ENCODE results near the gene KDR.
A peak's percentile ranks its signal among the peaks of the same experiment; 100 is the strongest.

Gene KDR

DNA sequence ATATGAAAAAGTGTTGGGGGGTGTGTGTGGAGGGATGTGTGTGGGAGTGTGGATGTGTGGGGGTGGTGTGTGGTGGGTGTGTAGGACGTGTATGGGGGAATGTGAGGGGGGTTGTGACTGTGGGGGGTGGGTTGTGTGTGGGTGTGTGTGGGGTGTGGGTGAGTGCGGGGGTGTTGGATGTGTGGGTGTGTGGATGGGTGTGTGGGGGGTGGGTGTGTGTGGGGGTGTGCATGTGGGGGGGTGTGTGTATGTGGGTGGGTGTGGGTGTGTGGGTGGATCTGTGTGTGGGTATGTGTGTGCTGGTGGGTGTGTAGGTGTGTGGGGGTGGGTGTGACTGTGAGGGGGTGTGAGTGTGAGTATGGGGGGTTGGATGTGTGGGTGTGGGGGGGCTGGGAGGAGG lies 47.8 kb downstream of the KDR start:
- FAIRE-seq = no peak

DNA sequence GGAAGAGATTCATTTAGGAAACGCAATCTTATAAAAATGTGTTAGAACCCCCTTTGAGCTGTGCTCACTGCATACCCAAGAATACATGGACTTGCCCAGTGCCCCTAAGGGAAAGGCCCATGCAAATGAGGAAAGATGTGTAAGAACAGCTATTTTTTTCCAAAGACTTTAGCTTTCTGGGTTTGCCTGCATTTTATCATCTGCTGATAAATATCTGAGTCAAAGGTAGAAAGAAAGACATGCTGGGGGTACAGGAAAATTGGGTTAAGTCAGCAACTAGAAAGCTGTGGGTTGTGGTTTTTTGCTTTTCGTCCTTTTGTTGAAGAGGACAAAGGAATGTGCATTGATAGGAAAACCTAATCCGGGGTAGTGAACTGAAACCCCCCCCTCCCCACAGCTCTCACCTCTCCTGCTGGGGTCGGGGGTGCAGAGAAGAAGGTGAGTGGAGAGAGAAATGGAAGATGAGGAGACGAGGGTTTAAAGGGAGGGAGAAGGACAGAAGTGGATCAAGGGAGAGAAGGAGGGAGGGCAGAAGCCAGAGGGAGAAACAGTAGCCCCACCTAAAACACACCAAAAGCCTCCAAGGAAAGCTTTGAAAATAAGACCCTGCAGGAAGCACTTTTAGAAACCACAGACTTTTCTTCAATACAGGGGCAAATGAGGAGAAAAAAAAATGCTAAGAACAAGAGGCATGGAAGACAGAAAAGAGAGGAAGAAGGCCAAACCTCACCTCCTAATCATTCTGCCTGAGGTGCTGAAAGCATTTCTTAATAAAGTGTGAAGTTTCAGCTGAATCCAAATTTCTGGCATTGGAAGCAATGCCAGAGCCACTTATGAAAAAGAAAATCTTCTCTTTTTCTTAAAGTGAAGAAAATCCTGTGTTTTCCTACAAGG lies 49.3 kb downstream of the KDR start:
- FAIRE-seq = no peak

DNA sequence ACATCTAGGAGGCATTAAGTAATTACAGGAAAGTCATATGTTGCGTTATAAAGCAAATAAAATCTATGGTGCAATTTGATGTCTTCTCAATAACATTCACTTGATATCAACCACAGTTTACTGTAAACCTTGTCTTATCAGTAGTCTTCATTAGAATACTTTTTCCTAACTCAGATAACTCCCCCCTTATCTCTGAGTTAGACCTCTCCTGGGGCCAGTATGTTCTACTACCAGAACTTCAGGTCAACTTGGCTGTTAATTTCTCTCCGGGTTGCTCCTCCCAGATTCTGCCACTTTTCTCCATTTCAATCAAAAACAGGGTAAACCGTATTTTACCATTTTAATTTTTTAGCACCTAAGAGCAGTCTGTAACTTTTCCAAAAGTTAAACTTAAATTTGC lies 50.0 kb downstream of the KDR start:
- no peak for FAIRE-seq

DNA sequence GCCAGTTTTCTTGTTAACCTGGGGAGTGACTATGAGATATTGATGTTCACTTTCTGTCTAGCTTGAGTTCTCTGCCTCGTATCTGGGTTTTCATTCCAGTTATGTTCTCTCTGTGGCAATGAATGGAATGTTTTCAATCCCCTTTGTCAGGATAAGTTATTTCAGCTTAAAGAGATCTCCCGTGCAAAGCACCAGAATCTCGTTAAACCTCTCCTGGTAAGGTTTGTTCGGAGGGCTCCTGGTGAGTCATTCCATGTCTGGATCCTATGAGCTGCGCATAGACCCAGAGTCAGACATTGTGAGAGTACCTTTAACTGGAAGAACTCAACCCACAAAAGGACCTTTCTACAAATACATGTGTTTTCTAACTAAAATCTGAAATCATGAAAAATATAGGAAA lies 51.0 kb downstream of the KDR start:
- no peak for FAIRE-seq

DNA sequence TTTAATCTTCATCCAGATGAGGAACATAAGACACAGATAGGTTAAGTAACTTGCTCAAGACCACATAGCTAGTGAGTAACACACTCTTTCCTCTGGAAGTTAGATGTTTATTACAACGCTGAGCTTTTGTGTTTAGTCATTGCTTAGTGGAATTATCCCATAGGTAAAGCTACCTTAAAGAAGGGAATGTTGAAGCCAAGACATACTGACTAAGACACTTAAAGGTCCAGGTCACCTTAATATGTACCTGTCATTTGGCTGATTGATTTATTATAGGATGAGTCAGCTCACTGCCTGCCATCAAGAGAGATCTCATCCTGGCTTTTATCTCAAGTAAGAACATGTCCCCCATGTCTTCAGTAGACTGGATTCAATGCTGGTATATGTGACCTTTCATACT lies 53.4 kb downstream of the KDR start:
- no peak for FAIRE-seq

DNA sequence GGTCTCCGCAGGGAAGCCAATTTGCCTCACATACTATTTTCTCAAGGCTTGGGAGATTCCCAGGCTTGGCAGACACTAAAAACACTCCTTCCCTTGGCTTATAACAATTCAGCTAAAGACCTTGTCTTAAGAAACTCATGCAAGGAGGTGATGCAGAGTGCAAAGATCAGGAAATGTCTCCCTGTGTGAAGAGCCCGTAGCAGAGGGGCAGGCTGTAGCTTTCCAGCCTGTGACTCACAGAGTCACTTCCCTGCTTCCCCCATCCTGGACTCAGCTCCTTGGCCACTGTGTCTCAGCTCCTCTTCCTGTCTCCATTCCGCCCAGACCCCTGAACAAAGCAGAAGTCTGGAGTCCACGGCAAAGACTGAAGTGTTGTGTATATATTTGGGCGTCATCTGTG lies 56.1 kb downstream of the KDR start:
- no peak for FAIRE-seq

DNA sequence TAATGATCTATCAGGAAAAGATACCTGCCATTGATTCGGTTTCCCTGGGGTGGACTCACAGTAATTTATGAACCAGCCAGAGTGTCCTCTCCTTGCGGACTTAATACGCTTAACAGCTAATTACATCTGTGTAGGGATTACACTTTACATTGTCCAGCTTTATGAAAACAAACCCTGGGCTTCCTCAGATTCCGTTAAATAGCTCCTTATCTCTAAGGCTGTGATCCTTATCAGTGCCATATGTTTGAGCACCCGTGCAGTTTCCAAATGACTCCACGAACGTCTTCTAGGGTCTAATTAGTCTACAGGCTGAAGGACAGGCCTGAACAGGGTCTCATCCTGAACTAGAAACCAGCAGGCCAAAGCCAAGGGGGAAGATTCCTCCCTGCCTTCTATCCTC lies 56.9 kb downstream of the KDR start:
- no peak for FAIRE-seq

DNA sequence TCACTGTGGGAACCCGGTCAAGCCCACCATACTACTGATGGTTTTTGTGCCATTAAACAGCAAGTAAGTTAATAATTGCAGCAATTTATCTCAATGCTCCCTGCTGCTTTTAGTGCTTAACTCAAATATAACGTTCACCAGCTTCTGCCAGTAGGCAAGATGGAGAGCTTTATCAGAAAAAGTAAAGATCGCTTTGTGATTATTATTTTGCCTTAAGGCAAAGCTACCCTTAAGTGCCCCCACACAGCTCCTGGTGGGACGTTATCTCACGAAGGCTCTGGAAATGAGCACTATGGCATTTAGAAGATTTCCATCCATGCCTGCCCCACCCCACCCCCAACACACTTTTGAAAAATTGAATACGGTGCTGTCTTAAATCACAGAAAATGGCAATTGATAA lies 59.4 kb downstream of the KDR start:
- FAIRE-seq = no peak

DNA sequence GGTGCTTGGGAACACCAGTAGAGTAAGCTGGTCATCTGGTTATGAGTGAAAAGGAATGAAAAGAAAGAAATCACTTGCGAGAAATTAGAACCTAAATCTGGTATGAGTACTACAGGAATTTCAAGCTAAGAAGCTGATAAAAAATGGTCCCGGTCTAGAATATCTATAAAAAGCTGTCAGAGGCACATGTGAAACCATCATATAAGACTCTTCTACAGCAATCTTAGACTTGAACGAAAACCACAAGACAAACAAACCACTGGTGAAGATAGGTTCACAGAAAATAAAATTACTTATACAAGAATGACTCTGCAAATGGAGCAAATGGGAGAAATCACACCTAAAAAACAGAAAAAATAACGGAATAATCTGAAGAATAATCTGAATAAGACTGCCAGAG lies 69.9 kb downstream of the KDR start:
- no peak for FAIRE-seq

DNA sequence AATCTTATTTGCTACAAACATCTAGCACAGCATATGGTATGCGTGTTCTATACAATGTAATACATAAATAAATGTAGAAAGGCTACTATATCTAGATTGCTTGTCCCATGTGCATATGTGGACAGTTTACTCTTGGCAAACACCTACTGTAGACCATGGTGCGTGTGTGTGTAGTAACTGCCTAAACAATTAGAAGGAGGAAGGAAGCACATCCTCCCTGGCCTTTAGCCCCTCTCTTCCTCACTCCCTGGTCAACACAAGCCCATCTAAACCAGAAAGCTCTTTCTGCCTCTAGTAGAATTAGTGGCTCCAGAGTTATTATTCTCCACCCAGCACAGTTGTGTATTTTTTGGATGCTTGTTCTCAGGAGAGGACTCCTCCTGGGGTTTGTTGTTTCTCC lies 73.9 kb downstream of the KDR start:
- FAIRE-seq = no peak

DNA sequence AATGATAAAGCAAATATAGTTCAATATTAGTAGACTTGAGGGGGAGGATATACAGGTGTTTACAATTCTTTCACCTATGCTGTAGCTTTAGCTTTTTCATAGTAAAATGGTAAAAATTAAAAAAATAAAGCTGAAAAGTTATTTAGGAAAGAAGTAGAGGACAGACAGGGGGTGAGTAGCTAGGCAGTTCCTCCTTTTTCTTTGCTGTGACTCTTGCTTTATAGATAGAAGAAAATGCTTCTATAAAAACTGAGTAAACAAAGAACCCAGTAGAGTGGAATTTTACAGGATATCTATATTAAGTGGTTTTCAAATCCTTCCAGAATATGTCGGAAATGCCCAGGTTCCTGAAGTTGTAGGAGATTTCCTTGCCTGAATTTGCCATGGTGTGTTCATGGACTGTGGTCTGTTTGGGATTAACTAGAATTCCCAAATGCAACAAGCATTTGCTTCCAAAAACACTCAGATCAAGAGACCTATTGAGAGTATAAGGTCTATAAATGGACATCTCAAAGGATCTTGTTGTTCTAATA lies 74.9 kb downstream of the KDR start:
- FAIRE-seq = no peak

DNA sequence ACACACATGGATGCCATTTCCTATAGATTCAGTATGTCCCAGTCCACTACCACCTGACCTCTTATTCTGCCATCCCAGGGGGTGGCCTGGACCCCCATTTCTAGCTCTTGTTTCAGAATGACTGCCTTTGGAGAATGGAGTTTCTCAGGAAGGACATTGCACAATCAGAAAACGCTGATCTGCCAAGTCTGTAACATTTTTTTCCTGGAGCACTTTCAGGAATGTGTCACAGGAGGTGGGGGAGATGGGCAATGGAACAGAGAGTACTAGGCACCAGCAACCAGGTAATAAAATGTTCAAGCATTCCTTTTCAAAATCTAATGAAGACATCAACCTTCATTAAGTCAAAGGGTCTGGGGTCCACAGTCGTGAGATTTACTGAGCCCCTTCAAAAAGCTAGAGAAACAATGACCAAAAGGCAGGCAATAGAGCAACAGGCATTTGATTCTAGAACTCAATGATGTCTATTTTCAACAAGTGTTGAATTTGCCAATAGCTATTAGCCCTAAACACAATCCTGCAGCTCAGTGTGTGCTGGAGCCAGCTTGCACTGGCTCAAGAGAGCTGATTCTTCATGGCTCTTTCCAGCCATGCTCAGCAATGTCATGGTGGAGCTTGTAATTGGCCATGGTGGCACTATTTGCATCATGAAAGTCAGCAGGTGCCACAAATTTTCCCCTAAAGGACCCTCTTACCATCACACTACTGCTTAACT lies 87.1 kb downstream of the KDR start:
- no peak for FAIRE-seq

DNA sequence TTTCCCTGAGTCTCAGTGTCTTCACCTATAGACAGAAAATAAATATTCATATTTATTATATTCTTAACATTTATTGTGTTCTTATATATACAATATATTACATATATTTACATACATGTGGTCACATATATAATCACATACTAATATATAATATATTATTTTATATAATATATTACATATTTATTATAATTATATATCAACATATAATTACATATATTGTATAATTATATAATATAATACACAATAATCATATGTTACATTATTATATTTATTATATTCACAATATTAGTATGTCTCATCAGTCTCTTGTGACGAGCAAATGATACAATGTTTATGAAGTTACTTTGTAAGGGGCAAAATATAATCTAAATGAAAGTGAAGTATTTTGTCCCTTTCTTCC lies 87.7 kb downstream of the KDR start:
- peak; percentile 95 for FAIRE-seq

DNA sequence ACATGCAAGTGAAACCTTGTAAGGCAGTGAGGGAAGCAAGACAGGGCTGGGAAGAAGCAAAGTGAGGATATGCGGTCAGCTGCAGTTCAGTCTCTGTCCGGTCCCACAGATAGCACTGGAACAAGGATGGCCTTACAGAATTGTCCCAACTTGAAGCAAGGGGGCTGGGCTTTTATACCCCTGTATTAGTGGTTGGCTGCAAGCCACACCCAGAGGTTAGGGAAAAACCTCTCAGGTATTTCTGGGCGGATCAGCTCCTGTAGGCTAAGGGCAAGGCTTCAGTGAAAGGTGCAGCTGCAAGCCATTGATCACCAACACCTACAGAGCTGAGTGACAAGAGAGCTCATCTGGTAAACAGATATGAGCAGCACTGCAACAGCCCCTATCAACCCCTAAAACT lies 89.0 kb downstream of the KDR start:
- FAIRE-seq = no peak

DNA sequence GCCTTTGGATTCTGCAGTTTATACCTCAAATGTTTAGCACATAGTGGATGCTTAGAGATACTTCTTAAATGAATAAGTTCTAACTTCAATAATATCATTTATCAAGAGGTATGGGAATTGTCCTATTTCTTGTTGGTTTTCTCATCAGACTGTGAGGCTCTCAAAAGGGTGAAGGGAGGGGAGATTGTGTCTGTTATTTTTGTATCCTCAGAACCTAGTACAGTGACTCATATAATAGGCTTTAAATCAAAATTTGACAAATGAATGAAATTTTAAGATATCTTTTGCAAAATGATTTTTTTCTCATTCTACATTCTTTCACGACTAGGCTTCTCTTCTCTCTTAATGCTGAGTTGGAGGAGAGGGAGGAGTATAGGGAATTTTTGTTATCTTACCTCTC lies 89.5 kb downstream of the KDR start:
- no peak for FAIRE-seq

DNA sequence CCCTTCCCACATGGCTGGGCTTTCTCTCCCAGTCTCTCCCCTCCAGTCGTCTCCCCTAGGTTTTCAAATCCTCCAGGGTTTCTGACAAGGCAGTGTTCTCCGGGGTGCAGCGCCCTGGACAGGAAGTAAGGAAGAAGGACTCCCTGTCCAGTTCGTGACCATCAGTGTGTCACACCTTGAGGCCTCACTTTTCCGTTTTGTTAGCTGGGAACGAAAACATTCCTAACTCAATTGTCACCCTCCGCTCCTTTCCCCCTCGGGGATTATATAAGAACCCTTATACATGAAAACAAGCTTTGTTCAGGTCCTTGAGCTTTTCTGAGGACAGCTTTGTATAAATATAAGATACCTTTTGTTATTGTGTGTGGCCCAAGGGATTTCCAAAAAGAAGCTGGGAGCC lies 92.1 kb downstream of the KDR start:
- FAIRE-seq = no peak

DNA sequence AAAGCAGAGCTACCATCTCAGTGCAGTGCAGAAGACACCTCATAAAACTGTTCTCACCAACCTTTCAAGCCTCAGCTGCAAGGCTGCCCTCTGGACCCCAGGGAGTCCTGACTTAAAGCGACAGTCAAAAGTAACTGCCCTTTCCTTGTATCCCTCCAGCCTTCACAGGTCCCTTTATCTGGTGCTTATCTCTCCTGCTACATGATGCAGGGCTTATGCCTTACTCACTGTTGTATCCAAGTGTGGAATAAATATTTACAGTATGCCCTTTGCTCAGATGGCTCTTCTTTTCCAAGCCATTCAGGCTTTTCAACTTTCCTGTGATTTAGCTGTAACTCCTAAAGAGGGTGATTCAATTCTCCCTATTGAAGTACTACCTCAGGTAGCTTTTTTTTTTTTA lies 92.6 kb downstream of the KDR start:
- no peak for FAIRE-seq

DNA sequence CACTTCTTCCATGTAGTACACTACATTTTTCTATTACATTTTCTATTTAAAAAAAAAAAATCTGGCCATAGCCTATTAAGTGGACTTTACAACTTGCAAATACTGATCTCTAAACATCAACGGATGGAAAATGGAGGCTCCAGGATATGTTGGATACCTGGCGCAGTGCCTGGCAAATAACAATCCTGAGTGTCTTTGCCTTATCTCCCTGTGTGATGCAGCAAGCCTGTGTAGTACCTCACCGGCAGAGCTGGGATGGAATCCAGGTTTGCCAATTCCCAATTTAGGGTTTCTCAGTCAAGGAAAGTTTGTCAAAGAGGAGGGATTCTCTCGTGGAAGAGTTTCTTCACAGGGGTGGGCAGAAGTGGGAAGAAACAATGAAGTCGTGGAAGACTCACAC lies 93.2 kb downstream of the KDR start:
- no peak for FAIRE-seq

DNA sequence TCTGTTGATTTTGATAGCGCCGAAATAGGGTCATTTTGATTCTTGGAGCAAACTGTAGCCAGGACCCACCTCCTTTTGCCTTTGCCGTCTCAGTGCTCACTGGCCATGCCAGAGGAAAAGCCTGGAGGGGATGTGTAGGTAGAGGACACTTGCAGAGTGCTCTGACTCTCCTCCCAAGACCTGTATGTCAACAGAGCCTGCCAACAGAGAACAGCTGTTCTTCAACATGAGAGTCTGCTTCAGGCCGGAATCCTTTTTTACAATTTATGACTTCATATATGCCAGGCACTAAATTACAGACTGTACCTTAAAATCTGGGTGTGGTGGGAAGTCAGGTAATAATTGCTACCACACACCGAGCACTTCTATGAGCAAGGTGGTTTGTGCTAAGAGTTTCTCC lies 94.2 kb downstream of the KDR start:
- FAIRE-seq = no peak

DNA sequence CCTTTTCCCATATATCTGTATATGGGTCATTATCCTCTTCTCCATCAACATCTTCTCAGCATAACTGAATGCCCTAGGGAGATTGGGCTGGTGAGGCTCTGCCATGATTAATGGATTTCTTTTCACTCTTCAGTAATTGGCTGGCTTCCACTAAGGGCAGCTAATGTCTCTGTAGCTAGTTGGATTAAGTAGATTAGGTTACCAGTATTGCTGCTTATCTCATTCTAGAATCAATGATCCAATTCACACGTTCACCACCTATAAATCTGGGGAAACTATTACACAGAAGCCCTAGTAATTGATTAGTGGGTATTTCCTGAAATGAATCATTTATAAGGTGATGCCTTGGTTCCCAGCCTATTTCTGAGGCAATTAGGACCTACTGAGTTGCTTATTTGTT lies 94.8 kb downstream of the KDR start:
- no peak for FAIRE-seq

DNA sequence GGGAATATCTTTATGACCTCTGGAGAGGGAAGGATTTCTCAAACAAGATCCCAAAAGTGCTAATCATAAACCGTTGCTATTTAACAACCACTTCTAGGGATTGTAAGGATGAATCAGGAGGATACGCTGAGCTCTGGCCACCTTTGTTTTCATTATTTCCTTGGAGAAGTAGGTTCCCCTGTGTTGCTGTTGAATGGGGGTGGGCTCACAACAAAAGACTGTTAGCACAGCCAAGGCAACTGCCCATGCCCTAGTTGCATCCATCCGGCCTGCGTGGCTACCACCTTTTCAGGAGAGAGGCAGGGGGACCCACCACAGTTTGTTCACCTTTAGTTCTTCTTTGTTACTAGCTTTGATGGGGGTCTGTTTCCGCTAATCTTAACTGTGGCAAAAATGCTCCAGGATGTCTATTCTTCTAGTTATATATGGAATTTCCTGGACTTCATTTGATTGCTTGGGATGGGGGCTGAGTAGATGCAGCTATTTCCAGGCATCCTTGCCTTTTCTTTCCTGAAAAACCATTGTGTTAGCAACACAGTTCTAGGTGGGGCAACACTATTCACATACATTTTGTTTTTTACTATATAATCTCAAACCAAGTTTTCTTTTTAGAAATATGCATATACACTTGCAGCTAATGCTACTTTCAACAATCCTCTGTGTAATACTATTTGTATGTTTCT lies 95.4 kb downstream of the KDR start:
- FAIRE-seq = no peak

DNA sequence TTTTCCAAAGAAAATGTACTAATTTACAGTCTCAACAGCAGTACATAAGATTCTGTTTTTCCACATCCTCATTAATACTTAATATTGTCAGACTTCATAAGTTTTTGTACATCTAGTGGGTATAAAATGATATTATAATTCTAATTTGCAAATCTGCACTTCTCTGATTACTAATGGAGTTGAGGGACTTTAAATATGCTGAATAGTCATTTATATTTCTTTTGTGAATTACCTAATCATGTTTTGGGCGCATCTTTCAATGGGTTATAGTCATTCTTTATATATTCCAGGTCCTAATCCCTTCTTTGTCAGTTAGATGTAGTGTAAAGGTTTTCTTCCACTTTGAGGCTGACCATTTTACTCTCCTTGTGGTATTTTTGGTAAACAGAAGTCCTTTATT lies 96.1 kb downstream of the KDR start:
- FAIRE-seq = no peak

Data from A204.1 (cell line).